ENCODE results near the gene STT3B. TPM values are rescaled to one million over a fixed set of nuclear protein-coding genes. Genes with fewer than 3 reads are reported as not detected.

The STT3B gene
- total RNA-seq, 3 donors from 2014 or later: 86.0 to 118 (median 94.3) TPM

DNA sequence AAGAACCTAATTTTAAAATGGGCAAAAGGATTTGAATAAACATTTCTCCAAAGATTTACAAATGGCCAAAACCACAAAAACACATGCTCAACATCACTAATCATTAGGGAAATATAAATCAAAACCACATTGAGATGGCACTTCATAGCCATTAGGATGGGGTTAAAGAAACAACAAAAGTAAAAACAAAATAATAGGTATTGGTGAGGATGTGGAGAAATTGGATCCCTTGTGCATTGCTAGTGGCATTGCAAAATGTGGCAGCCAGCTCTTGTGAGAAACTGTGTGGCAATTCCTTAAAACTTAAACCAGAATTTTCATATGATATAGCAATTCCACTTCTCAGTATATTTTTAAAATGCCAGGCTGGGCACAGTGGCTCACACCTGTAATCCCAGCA, 126.5 kb downstream of the STT3B start:
- ATAC-seq (no peak), DNase-seq (no peak)
- TF ChIP-seq, protein P1, sequence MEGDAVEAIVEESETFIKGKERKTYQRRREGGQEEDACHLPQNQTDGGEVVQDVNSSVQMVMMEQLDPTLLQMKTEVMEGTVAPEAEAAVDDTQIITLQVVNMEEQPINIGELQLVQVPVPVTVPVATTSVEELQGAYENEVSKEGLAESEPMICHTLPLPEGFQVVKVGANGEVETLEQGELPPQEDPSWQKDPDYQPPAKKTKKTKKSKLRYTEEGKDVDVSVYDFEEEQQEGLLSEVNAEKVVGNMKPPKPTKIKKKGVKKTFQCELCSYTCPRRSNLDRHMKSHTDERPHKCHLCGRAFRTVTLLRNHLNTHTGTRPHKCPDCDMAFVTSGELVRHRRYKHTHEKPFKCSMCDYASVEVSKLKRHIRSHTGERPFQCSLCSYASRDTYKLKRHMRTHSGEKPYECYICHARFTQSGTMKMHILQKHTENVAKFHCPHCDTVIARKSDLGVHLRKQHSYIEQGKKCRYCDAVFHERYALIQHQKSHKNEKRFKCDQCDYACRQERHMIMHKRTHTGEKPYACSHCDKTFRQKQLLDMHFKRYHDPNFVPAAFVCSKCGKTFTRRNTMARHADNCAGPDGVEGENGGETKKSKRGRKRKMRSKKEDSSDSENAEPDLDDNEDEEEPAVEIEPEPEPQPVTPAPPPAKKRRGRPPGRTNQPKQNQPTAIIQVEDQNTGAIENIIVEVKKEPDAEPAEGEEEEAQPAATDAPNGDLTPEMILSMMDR (IDR thresholded peaks at IDR 0.05): no peak
- Histone ChIP-seq H3K4me1 (ENCODE audit: low read depth) (no peaks in the 10 kb centered on the region), H3K4me3 (no peak overlapping the region), H3K36me3 (ENCODE audit: low read depth) (no peaks in the 10 kb centered on the region), H3K9me3 (peaks cover 27% of the 10 kb centered on the region)
- intact Hi-C loops (cut with DNase I, micrococcal nuclease): no loop called here

DNA sequence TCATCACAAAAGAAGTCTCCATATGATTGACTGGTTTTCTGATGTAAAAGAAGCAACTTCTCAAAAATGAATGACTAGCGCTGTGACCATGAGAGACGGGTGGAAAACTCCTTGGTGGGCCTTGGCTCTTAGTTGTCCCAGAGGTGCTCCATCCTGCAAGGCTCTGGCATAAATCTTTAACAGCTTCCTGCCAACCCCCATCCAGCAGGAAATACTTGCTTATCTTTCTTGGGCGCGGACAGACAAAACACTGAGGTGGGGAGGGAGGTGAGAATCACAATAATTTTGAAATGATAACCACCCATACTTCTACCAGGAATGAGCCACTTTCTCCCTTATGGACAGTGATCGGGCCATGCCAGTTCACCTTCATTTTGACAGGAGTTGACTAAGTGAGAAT, 128.6 kb downstream of the STT3B start:
- Histone ChIP-seq H3K4me1 (ENCODE audit: low read depth) (no peaks in the 10 kb centered on the region), H3K4me3 (no peak overlapping the region), H3K9me3 (peaks cover 7% of the 10 kb centered on the region), H3K36me3 (ENCODE audit: low read depth) (no peaks in the 10 kb centered on the region)
- intact Hi-C loops (cut with DNase I, micrococcal nuclease): no loop called here
- peak; percentile 54 for ATAC-seq
- TF ChIP-seq, protein P1 (IDR thresholded peaks at IDR 0.05): no peak
- DNase-seq: no peak

DNA sequence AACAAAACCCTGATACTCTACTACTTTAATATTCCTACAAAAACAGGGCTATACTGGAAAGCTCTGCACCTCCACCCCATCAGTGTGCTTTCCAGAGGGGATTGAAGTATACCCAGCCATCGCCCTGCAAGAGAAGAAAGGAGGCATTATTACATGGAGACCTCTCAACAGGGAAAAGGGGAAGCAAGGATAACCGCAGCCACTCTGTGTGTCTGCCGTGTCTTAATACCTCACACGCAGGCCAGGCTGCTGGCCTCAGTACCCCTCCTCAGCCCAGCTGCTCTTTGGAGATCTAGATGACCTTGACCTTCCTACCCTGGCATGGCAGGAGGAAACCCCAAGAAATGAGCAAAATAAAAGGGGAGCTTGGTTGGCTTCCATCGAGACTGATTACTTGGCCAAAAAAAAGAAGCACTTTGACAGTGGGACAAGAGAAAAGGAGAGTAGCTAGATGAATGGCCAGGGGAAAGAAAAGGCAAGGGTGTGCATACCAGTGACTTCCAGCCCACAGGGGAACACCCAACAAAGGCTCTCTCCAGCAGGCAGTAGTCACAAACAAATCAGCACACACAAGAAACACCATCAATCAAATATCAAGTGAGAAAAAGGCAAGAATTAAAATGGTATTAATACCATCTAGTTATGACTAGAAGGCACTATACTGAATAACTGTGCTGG, 129.4 kb downstream of the STT3B start:
- TF ChIP-seq, protein P1 (IDR thresholded peaks at IDR 0.05): no peak
- Histone ChIP-seq H3K36me3 (ENCODE audit: low read depth) (no peaks in the 10 kb centered on the region), H3K4me3 (no peak overlapping the region), H3K9me3 (no peaks in the 10 kb centered on the region), H3K4me1 (ENCODE audit: low read depth) (no peaks in the 10 kb centered on the region)
- ATAC-seq (no peak), DNase-seq (no peak)
- intact Hi-C loops (cut with DNase I, micrococcal nuclease): no loop called here

DNA sequence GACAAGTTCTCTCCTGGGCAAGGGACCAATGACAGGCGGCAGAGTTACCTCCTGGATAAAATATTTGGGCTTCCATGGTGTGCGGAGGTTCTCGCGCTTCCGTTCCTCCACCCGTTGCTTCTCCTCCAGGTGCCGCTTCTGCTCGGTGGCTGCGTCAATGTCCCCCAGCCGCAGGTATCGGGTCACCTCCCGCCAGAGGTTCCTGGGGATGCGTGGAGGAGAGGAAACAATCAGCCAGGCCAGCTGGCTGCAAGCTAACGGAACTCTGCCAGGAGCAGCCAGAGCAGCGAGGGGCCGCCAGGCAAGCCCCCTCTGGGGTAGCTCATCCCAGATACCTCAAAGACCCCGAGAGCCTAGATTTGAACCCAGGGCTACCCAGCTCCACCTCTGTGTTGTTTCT, 131.3 kb downstream of the STT3B start:
- intact Hi-C loops (cut with DNase I, micrococcal nuclease): no loop called here
- ATAC-seq (no peak), DNase-seq (no peak)
- TF ChIP-seq, protein P1 (IDR thresholded peaks at IDR 0.05): no peak
- Histone ChIP-seq H3K36me3 (ENCODE audit: low read depth) (no peaks in the 10 kb centered on the region), H3K4me1 (ENCODE audit: low read depth) (no peaks in the 10 kb centered on the region), H3K4me3 (no peak overlapping the region), H3K9me3 (no peaks in the 10 kb centered on the region)

DNA sequence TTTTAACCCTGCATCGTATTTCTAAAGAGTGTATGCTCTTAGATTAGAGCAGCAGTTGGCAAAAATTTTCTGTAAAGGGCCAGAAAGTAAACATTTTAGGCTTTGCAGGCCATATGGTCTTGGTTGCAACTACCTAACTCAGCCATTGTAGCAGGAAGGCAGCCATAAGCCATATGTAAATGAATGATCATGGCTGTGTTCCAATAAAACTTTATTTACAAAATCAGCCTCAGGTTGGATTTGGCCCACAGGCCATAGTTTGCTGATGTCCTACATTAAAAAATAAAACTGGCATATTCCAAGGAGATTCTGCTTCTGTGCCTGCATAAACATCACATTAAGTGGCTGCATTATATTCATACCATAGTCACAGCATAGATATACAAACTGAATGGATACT, 134.9 kb downstream of the STT3B start:
- intact Hi-C loops (cut with DNase I, micrococcal nuclease): no loop called here
- Histone ChIP-seq H3K4me1 (ENCODE audit: low read depth) (peaks cover 15% of the 10 kb centered on the region), H3K36me3 (ENCODE audit: low read depth) (no peaks in the 10 kb centered on the region), H3K4me3 (no peak overlapping the region), H3K9me3 (no peaks in the 10 kb centered on the region)
- ATAC-seq: no peak
- no peak for DNase-seq
- TF ChIP-seq, protein P1 (IDR thresholded peaks at IDR 0.05): no peak

DNA sequence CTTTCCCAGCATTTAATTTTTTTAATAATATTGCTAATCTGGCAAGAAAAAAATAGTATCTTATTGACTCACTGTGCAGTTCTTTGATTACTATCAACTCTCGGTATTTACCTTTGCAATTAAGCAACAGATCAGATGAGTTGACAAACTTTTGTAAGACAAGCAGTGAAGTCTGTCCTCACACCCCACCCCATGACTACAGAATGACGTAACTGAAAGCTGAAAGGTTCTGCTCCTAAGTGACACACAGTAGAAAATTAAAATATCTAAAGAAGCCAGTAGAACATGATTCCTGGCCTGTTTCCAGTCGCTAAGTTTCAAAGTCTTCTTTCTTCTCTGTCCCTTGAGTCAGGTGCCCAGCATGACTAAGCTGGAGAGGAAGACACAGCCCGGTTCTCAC, 135.5 kb downstream of the STT3B start:
- H3K36me3 ChIP-seq (ENCODE audit: low read depth): no peaks in the 10 kb centered on the region
- TF ChIP-seq, protein P1 (IDR thresholded peaks at IDR 0.05): no peak
- DNase-seq (no peak), ATAC-seq (no peak)
- H3K4me1 ChIP-seq (ENCODE audit: low read depth): peaks cover 15% of the 10 kb centered on the region
- intact Hi-C loops (cut with DNase I, micrococcal nuclease): no loop called here
- H3K4me3 ChIP-seq: no peak overlapping the region
- H3K9me3 ChIP-seq: no peaks in the 10 kb centered on the region

Measured in mucosa of descending colon (tissue), 3 donors.